Nephron (organoid): ENCODE data around the gene CCT7.

ENCODE experiments used
- H3K27ac Mint-ChIP-seq, 3 experiments: 2 replicates each; pipeline ENCODE4 v1.8.0; 2020; ENCODE audit warnings: mixed read lengths in 3 of 3, mild to moderate bottlenecking in 2 of 3, moderate library complexity in 1 of 3
- H3K27me3 Mint-ChIP-seq: 2 replicates; pipeline ENCODE4 v1.8.0; 2021; ENCODE audit warnings: low read depth, mild to moderate bottlenecking, moderate library complexity, mixed read lengths
- H3K36me3 Mint-ChIP-seq: 2 replicates; pipeline ENCODE4 v1.8.0; 2020; ENCODE audit warnings: low read depth, mixed read lengths
- H3K4me1 Mint-ChIP-seq: 2 replicates; pipeline ENCODE4 v1.8.0; 2020; ENCODE audit warnings: mixed read lengths
- H3K4me3 Mint-ChIP-seq, 3 experiments: 2 replicates each; pipeline ENCODE4 v1.8.0; 2020; ENCODE audit warnings: mild to moderate bottlenecking in 3 of 3, mixed read lengths in 3 of 3, moderate library complexity in 2 of 3
- H3K9me3 Mint-ChIP-seq: 2 replicates; pipeline ENCODE4 v1.8.0; 2020; ENCODE audit warnings: mixed read lengths
- CTCF ChIP-seq, 3 experiments: fragments of 200-600 bp; sonication (generic); IDR thresholded peaks; one replicate each; pipeline ENCODE4 v1.5.0; 2021; ENCODE audit warnings: antibody characterized with exemption in 3 of 3; ENCODE audit not compliant: unreplicated experiment in 3 of 3

Gene CCT7

DNA sequence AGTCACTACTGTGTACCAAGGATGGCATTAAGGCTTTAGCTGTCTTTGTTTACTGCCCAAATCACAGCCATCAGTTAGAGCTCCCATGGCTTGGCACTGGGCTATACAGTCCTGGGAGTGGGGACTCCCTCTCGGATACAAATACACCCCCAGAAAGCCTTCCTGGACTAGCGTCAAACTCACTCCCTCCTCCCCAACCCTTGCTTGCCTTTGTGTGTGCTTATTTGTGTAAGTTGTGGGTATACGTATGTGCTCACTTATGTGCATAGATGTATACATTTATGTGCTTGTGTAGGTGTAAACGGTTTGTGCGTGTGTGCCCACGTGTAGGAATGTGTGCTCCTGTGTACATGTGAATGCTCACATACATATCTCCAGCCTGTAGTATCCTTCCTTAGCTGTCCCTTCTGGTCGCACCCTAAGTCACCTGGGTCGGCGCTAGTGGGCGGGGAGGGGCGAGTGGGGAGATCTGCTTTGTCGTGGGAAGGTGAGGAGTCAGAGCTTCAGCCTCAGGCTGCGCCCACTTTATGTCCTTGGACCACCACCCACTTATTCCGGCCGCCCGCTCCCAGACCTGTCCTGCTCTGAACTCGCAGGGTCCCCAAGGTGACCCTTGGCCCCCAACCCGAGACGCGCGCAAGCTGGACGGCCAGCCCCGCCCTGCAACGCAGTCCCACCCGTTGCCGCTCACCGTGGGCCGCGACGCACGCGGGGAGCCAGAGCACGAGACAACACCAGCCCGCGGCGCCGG, 1.5 kb upstream of the CCT7 start:
- peak overlapping the region; percentile 92 to 99 (median 97) for H3K4me3 Mint-ChIP-seq
- no peak for TF ChIP-seq CTCF (IDR thresholded peaks at IDR 0.05; ENCODE audit: unreplicated experiment in 3 of 3)
- H3K4me1 Mint-ChIP-seq, result peaks cover 22% of the 10 kb centered on the region
- no peaks in the 10 kb centered on the region for H3K9me3 Mint-ChIP-seq
- H3K36me3 Mint-ChIP-seq, result peaks cover 3% of the 10 kb centered on the region
- H3K27ac Mint-ChIP-seq, result peak overlapping the region in 1 of 3 experiments; percentile 94
- H3K27me3 Mint-ChIP-seq, result peaks cover 3% of the 10 kb centered on the region

DNA sequence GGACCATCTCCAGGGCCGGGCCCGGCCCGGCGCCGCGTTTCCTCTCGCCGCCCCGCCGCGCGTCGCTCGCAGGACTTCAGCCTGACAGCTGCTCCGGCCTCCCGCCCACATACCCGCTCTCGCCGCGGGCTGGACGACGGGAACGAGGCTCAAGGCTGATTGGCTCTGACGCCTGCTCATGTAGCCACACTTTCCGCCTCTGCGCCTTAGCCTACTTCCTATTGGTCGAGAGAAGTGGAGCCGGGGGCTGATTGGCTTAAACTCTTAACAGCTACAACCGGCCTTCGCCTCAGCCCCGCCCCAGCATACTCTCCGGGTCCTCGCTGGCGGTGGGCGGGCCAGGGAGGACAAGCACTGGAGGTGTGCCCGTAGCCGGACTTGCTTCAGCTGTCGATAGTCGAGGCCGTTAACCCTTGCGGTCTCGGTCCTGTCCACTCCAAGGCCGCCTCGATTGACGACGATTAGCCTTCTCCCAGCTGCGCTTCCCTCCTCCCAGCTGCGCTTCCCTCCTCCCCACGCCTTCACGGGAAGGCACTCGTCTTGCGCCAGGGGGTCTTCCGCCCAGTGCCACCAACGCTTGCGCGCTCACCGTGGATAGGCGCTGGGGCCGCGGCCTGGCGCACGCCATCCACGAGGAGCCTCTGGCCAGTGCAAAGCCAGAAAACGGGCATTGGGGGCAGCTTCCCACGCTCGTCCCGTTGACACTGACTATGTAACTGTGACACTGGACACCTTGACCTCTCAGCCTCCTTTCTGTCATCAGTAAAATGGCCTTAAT, 765 bp upstream of the CCT7 start, which contains the start of gene PRADC1:
Gene PRADC1 (minus strand): TSS at position 86 of the 778 bp plus-strand sequence. CDS start 79 bp downstream, at position 7.
- H3K27me3 Mint-ChIP-seq, result peaks cover 3% of the 10 kb centered on the region
- peak within 1 kb of the TSS; percentile 92 to 99 (median 97) for H3K4me3 Mint-ChIP-seq
- no peaks in the 10 kb centered on the region for H3K9me3 Mint-ChIP-seq
- H3K4me1 Mint-ChIP-seq, result peaks cover 25% of the 10 kb centered on the region
- peaks cover 6% of the 10 kb centered on the region for H3K36me3 Mint-ChIP-seq
- TF ChIP-seq CTCF (IDR thresholded peaks at IDR 0.05; ENCODE audit: unreplicated experiment in 3 of 3), result no peak
- peak within 1 kb of the TSS; percentile 94 to 99 (median 98) for H3K27ac Mint-ChIP-seq

DNA sequence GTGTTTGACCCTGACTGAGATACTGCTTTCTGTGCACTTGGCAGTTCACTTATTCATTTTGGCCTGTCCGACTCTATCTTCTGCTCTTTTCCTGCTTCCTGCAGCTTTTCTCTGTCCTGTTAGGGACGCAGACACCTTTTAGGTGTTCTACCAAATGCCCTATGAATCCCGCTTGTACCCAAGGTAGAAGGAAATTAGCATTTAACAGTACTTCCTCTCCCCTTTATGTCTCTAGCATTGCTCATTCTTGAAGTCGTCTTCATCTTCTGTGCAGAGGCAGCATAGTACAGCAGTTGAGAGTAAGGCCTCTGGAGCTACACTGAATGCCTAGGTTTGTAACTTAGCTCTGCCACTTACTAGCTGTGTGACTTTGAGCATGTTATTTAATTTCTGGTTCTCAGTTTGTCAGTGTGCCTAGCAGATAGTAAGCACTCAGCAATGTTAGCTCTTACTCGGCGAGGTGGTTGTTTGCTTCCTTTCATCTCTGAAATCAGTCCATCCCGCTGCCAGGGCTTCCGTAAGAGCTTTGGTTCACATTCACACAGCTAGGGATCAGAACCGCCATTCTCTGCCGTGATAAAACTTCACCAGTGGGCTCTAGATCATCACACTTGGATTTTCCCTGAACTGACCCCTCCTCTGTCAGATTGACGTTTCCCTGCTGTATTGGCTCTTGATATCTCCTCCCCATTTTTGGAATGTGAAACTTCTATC, 1.4 kb downstream of the CCT7 start:
- H3K27ac Mint-ChIP-seq, result peak overlapping the region; percentile 94 to 99 (median 98)
- H3K4me1 Mint-ChIP-seq, result peaks cover 28% of the 10 kb centered on the region

DNA sequence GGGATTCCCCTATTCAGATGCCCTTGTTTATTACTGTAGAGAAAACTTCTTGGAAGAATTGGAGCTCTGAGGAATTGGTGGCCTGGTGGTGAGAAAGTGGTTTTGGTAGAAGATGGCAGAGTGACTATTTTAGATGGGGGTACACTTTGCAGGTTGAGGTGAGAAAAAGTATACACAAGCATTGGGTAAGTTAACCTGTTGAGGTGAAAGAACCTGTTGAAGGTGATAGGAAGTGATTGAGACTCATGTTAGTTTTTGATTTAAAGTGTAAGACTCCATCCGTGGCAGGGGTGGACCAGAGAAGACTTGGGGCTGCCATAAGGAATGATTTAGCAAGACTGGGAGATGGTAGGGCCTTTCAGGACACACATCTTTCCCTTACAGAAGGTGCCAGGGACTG, 3.1 kb downstream of the CCT7 start:
- Mint-ChIP-seq H3K9me3 (no peaks in the 10 kb centered on the region), H3K36me3 (peaks cover 13% of the 10 kb centered on the region), H3K27ac (no peak overlapping the region), H3K4me3 (peak overlapping the region in 2 of 3 experiments; percentile 13 to 26), H3K27me3 (peaks cover 3% of the 10 kb centered on the region), H3K4me1 (peaks cover 28% of the 10 kb centered on the region)
- TF ChIP-seq CTCF (IDR thresholded peaks at IDR 0.05; ENCODE audit: unreplicated experiment in 3 of 3), result no peak

More for the DNA sequence above, 1.4 kb downstream of the CCT7 start:
- TF ChIP-seq CTCF (IDR thresholded peaks at IDR 0.05; ENCODE audit: unreplicated experiment in 3 of 3), result no peak
- Mint-ChIP-seq H3K36me3 (peaks cover 8% of the 10 kb centered on the region), H3K4me3 (peak overlapping the region; percentile 92 to 99 (median 97)), H3K9me3 (no peaks in the 10 kb centered on the region), H3K27me3 (peaks cover 3% of the 10 kb centered on the region)

DNA sequence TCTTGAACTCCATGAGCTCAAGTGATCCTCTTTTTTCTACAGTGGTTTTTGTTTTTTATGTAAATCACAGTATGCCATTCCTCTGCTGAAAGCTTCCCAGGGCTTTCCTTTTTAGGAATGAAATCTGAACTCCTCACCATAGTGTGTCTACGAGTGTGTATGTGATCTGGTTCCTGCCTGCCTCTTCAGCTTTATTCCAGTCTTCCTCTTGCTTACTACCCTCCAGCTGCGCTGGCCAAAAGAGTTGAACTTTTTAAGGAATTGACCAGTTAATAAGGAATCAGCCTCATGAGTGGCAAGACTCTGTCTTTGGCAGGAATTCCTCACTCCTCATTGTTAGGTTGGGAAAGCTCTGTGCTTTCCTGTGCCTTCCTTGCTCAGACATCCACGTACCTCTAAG, 4.0 kb downstream of the CCT7 start:
- TF ChIP-seq CTCF (IDR thresholded peaks at IDR 0.05; ENCODE audit: unreplicated experiment in 3 of 3), result no peak
- H3K9me3 Mint-ChIP-seq, result no peaks in the 10 kb centered on the region
- peaks cover 28% of the 10 kb centered on the region for H3K4me1 Mint-ChIP-seq
- peaks cover 17% of the 10 kb centered on the region for H3K36me3 Mint-ChIP-seq
- H3K4me3 Mint-ChIP-seq, result peak overlapping the region in 2 of 3 experiments; percentile 23 to 62
- H3K27ac Mint-ChIP-seq, result no peak overlapping the region
- H3K27me3 Mint-ChIP-seq, result no peaks in the 10 kb centered on the region
